A549 treated with CpdA at 1 μM for 4 hours (cell line): Measurements from ENCODE around the gene RALGDS. TPM values are rescaled to one million over a fixed set of nuclear protein-coding genes. Genes with fewer than 3 reads are reported as not detected.

Experiments
- total RNA-seq: library from RNA; stranded (reverse); fragments of 200-300 nt; extraction: Qiagen RNA extraction; gene quantifications from 5 replicates; pipeline ENCODE4 v1.2.3, GENCODE V29; 2022; ENCODE audit warnings: low read depth

RALGDS gene
- 21.0 to 27.1 TPM (median 24.4 TPM) in 5 replicates for total RNA-seq

GRCh38 chr9:133121198-133121914 lies at the start of gene RALGDS:
RALGDS (minus strand) TSS chr9:133121240; CDS start chr9:133121154, 86 bp downstream.

DNA sequence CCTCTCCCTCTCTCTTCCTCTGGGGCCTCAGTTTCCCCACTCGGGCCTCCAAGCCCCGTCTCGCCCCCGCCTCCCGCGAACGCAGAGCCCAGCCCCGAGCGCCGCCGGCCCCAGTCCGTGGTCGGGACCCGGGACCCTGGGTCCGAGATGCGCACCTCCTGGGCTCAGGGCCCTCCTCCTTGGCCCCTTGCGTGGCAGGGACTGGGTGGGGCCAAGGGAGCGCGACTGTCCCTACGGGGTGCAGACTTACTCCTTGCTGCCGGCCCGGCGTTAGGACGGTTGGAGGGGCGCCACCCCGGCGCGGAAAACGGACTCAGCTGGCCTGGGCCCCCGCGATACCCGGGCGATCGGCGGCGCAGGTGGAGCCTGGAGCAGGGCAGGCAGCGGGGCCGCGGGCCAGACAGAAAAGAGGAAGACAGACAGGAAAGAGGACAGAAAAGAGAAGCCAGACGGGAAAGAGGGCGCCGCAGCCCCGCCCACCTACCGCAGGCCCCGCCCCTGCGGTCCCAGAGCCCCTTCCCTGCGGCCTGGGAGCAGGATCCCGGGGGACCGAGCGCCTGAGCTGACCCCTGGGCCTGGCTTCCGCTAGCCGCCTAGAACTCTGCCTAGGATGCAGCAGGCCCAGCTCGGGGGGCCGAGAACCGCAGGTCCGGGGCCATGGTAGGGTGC lies 42.6 kb upstream of the RALGDS start, which contains the start of gene GBGT1:
TSS of gene GBGT1 (minus strand) at position 411 of the 669 bp plus-strand sequence. CDS start 1,502 bp downstream, outside the sequence.

DNA sequence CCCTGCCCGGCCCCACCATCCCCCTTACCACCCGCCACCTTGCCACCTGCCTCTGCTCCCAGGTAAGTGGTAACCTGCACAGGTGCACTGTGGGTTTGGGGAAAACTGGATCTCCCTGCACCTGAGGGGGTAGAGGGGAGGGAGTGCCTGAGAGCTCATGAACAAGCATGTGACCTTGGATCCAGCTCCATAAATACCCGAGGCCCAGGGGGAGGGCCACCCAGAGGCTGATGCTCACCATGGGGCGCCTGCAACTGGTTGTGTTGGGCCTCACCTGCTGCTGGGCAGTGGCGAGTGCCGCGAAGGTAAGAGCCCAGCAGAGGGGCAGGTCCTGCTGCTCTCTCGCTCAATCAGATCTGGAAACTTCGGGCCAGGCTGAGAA lies 59.3 kb downstream of the RALGDS start, which contains the start of gene CEL:
TSS of gene CEL (plus strand) at position 218 of the 382 bp plus-strand sequence. CDS start at position 240, 22 bp downstream.

Other genes with a start within 250 kb of the RALGDS start
- gene AK8, start 243.0 kb downstream of the RALGDS start, total RNA-seq: 0.84 to 1.4 TPM (median 1.2 TPM) in 5 replicates
- 2.9 to 5.4 TPM (median 4.6 TPM) in 5 replicates for gene SPACA9, start 242.3 kb downstream of the RALGDS start, total RNA-seq
- gene TSC1, start 176.6 kb downstream of the RALGDS start, total RNA-seq: 16.0 to 20.9 TPM (median 16.2 TPM) in 5 replicates
- gene GFI1B, start 142.5 kb downstream of the RALGDS start, total RNA-seq: 0.07 TPM in 1 of 5 replicates, not detected in the others
- gene GTF3C5, start 90.2 kb downstream of the RALGDS start, total RNA-seq: 61.6 to 72.0 TPM (median 70.8 TPM) in 5 replicates
- 0.26 to 0.86 TPM (median 0.66 TPM) in 5 replicates for gene CEL, start 59.3 kb downstream of the RALGDS start, total RNA-seq
- gene GBGT1, start 42.7 kb upstream of the RALGDS start, total RNA-seq: 1.6 to 3.0 TPM (median 2.8 TPM) in 5 replicates
- gene OBP2B, start 88.0 kb upstream of the RALGDS start, total RNA-seq: not detected in 5 replicates
- gene ABO, start 154.0 kb upstream of the RALGDS start, total RNA-seq: not detected in 5 replicates
- gene SURF6, start 214.9 kb upstream of the RALGDS start, total RNA-seq: 24.0 to 32.5 TPM (median 27.3 TPM) in 5 replicates
- gene MED22, start 226.9 kb upstream of the RALGDS start, total RNA-seq: 23.9 to 31.9 TPM (median 29.7 TPM) in 5 replicates
- 3,321 to 3,607 TPM (median 3,503 TPM) in 5 replicates for gene RPL7A, start 227.0 kb upstream of the RALGDS start, total RNA-seq
- gene SURF1, start 235.2 kb upstream of the RALGDS start, total RNA-seq: 30.5 to 49.9 TPM (median 44.1 TPM) in 5 replicates
- 39.2 to 55.8 TPM (median 47.0 TPM) in 5 replicates for gene SURF2, start 235.3 kb upstream of the RALGDS start, total RNA-seq